Endometrial microvascular endothelial cells (primary cell): Measurements from ENCODE around the gene ANGPTL8. TPM values are rescaled to one million over a fixed set of nuclear protein-coding genes. Genes with fewer than 3 reads are reported as not detected.

Experiments used
- in situ Hi-C: cut with HindIII; loops from 2 replicates; pipeline ENCODE4 v1.10.0; 2017; ENCODE audit warnings: low sequenced_read_pairs, low pct_unique_long_range_greater_than_20kb; ENCODE audit errors: inconsistent ontology term
- total RNA-seq: library from RNA; depleted of rRNA; stranded (reverse); fragments of >200 nt; gene quantifications from one replicate; pipeline ENCODE4 v1.2.3, GENCODE V29; 2015; ENCODE audit errors: inconsistent ontology term

ANGPTL8 gene
- total RNA-seq, 1 donor from 2014 or later: not detected

DNA sequence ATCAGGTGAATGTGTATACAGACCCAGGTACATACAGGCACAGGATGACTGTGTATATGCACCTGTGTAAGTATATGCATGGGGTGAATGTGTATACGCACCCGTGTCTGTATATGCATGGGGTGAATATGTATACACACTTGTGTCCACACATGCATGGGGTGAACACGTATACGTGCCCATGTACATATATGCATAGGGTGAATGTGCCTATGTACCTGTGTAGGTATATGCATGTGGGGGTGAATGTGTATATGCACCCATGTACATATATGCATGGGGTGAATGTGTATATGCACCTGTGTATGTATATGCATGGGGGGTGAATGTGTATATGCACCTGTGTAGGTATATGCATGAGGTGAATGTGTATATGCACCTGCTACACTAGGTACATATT, 6.9 kb upstream of the ANGPTL8 start:
- in situ Hi-C loops: no loop called here

DNA sequence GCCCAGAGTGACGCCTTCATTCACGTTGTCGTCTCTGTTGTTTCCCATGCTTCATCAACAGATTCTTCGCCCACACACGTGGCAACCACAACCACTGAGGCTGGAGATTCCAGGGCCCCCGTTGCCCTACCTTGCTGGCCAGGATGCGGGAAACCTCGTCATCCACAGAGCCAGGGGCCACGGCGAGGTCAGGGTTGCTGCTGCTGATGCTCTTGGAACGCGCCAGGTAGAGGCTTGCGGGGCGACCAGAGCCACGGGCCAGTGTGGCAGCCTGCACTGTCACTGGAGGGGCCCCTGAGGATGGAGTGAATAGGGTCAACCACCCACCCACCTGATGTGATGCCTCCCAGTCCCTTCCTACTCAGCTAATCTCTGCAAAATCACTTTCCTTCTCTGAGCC, 6.3 kb upstream of the ANGPTL8 start:
- in situ Hi-C loops: no loop called here

DNA sequence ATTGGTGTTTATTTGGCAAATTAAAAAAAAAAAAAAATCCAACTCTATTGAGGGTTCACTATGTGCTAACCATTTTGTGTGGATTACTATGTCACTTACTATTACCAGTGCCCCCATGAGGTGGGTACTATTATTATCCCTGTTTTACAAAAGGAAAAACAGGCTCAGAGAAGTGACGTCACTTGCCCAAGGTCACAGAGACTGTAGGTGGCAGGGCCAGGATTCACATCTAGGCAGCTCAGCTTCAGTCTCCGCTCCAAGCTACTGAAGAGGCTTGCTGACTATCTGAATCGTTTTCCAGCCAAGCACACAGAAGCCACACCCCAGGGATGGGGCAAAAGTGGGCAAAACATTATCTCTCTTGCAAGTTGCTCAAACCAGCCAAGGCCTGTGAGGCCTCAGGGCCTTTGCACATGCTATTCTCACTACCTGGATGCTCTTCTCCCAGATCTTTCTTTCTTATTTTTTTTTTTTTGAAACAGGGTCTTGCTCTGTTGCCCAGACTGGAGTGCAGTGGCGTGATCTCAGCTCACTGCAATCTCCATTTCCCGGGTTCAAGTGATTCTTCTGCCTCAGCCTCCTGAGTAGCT, 4.8 kb upstream of the ANGPTL8 start:
- in situ Hi-C loops: no loop called here

DNA sequence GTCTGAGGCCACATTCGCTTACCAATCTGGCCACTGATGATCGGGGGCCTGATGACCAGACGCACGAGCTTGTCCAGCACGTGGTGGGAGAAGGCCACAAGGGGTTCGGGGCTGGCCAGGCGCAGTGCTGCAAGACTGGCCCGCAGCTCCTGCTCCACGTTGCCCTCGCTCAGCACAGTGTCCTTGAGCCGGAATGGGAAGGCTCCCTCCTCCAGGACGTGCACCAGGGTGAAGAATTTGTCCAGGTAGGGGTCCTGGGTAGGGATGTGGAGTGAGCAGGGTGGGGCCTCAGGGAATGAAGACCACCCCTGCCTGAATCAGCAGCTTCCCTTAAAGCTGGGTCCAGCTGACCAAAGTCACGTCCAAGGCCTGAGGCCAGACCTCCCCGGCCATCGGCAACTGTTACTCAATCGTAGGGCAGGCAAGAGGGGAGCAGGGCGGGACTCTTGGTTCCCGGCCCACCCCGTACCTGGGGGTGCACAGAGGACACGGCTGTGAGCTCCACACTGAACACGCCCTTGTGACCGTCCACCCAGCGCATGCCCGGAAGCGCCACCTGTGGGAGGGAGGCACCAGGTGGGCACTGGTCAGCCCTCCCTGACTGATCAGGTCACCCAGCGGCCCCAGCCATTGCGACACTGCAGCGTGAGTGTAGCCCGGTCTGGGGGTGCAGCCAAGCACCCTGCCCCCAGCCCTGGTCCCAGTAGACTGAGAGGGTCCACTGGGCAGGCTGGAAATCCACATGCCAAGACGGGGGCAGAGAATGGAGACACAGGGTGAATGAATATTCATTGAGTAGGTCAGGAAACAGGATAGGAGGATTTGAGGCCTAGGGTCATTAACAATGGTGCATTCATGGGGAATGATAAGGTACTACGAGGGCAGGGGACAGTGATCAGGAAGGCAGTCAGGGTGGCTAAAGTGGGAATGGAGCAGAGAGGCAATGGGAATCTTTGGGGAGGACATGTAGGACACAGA, 2.8 kb upstream of the ANGPTL8 start:
- in situ Hi-C loops: no loop called here

DNA sequence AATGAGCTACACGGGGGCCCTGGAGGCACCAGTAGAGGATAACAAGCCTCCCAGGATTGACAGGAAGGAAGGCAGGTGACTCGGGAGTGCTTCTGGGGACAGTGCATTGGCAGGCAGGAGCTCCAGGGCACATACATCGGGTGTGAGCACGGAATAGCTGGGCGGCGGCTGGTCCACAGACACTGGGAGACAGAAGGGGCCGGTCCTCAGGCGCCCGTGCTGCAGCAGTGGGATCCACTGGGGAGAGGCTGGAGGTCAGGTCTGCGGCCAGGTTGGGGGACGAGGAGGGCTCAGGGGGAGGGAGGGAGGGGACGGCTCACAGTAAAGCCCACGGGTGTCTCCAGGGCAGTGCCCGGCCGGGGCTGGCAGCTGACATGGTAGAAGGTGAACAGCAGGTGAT, 2.1 kb upstream of the ANGPTL8 start:
- in situ Hi-C loops: no loop called here

DNA sequence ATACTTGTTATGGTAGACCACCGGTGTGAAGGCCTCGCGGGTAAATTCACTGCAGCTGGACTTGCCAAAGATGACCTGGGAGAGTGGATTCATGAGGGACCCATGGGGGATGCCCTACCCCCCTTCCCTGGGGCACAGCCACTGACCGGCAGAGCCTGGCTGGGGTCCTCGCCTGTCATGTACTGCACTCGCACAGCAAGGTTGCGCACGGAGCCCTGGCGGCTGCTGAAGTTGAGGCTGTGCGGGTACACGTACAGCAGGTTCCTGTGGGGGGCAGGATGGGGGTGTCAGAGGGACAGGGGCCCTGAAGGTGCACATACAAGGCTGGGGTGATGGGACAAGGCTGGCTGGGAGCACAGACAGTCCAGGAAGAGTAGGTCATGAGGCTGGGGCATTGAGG, 1.4 kb upstream of the ANGPTL8 start:
- in situ Hi-C loops: no loop called here

DNA sequence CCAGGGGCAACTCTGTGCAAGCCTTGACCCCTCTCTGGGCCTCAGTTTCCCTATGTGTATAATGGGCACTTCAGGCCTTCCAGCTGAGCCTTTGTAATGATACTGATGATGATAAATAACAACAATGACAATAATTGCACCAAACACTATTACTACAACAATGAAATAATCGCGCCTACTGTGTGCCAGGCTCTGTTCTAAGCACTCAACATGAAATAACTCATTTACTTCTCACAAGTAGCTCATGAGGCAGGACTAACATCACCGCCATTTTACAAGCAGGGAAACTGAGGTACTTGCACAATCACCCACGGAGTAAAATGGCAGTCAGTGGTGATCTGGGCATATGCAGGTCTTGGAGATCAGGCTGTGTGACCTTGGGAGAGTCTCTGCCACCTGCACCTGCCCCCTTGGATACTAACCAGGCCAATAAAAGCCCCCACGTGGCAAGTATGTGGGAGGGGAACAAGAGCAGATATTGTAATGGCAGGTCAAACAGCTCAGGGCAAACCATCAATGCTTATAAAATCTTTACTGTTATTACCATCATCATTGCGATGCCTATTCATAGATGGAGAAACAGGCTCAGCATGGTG, 540 bp upstream of the ANGPTL8 start:
- in situ Hi-C loops: no loop called here

DNA sequence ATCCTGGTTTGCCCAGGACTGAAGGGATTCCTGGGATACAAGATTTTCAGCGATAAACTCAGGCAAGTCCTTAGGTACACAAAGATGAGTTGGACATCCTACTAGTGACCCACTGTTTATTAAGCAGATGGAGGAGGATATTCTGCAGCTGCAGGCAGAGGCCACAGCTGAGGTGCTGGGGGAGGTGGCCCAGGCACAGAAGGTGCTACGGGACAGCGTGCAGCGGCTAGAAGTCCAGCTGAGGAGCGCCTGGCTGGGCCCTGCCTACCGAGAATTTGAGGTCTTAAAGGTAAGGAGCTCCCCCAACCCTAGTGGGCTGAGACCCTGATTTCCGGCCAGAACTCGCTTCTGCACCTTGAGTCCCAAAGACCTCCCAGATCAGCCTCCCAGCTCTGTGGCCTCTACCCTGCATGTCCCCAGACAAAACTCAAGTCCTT, 607 bp downstream of the ANGPTL8 start:
- in situ Hi-C loops: no loop called here

DNA sequence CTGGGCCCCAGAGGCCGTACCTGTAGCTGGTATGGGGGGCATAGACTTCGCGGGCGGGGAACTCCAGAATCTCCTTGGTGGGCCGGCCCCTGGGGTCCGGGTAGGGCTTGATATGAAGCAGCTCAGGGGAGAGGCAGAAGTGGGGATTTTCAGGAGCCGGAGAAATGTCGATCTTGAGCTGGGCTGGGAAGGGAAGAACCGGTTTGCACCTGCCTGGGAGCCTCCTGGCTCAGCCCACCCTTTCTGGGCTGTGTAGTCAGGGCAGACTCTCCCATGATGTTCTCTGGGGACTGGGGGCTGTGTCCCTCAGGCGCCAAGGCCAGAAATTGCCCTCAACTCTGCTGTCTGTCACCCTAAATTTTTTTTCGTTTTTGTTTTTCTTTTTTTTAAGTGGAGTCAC, 2.6 kb downstream of the ANGPTL8 start:
- in situ Hi-C loops: no loop called here

DNA sequence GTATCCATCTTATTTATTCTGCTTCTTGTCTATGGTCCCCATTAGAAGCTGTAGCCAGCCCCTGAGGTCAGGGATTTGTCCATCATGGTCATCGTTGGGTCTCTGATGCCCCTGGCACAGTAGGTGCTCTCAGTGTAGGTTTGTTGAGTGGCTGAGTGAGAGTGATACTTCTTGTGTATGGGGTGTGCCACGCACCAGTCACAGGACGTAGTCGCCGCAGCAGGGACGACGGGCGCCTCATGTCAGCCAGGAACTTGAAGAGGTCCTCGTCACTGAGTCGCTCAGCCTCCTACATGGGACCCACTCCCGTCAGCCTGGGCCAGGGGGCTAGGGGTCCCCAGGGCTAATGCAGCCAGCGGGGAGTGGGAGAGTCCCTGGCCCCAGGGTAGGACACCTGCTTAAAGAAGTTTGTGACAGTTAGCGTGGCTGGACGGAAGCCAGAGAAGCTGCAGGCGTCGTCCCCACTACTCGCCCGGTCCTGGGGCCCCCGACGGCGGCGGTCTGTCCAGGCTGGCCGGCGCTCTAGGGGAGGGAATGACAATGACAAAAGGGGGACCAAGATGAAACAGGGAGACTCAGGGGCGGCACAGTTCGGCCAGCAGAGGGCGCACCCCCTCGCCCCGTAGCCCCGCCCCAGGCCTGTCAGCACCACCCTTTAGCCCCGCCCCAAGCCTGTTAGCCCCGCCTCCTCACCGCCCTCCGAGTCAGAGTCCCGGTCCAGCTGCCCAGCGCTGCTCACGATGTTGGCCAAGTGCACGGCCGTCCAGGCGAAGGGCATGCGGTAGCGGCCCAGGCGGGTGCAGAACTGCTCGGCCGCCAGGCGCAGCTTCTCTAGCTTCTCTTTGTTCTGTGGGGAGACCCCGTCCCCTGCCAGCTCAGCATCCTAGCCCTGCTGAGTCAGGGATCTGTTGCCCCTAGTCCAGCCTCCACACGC, 3.7 kb downstream of the ANGPTL8 start:
- in situ Hi-C loops: no loop called here

DNA sequence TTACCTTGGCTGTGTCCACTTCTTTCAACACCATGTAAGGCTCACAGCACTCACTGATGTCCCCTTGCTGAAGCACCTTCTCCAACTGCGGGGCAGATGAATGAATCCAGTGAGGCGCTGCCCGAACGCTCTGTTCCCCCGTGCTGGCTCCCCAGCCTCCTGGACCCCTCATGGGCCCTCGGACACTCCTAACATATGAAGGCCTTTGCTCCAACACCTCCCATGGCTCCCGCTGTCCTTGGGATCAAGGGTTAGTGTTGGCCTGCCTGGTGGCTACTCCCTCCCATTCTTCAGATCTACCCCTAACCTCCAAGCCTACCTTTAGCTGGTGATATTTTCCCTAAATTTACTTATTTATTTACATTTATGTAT, 4.4 kb downstream of the ANGPTL8 start:
- in situ Hi-C loops: no loop called here

DNA sequence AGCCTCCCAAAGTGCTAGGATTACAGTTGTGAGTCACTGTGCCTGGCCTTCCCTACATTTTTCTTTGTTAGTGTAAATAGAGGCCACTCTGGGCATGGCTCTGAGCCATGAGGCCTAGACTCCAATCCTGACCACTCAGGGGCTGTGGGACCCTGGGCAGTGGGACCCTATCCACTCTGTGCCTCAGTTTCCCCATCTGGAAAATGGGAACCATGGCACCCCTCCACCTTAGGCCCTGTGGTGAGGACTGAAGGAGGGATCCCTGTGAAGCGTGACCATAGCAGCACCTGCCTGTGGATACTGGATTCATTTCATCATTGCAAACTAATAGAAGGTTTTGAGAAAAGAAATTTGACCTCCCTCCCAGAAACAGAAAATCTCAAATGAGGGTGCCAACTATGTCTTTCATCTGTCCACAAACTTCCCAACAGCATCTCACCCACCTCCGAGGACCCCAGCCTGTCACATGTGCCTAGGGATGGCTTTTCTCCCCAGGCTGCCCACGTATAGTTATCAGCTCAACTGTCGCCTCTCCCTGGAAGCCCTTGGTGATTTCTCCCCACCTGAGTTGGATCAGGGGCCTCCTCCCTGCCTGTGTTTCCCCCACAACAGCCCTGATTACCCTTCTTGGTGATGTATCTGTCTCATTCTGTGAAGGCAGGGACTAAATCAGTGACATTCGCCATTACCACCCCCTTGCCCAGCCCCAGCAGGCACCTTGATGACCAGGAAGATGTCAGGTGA, 5.6 kb downstream of the ANGPTL8 start:
- in situ Hi-C loops: no loop called here

DNA sequence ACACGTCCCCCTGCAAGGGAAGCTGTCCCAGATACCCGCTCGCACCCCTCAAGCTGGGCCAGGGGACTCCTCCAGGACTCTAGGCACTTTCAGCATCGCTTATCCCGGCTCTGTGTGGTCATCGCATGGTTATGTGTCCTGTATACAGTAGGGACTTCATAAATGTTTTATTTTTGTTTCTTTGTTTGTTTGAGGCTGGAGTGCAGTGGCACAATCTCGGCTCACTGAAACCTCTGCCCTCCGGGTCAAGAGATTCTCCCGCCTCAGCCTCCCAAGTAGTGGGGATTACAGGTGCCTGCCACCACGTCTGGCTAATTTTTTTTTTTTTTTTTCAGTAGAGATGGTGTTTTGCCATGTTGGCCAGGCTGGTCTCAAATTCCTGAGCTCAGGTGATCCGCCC, 7.5 kb downstream of the ANGPTL8 start:
- in situ Hi-C loops: no loop called here

DNA sequence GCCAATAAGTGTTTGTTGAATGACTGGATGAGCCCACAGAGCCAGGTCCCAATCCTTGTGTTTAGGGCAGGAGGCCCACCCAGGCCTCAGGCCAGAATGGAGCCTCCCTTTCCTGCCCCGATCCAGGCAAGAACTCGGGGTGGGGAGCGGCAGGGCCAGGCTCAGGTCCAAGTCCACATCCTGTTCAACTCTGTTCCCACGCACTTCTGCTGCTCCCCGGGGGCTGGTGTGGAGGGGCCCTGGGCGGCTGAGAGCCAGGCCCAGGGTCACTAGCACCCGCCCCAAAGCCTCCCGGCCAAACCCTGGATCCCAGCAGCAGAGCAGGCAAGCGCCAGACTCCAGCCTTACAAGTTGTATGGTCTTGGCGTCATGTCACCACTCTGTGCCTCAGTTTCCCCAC, 8.0 kb downstream of the ANGPTL8 start:
- in situ Hi-C loops: no loop called here

DNA sequence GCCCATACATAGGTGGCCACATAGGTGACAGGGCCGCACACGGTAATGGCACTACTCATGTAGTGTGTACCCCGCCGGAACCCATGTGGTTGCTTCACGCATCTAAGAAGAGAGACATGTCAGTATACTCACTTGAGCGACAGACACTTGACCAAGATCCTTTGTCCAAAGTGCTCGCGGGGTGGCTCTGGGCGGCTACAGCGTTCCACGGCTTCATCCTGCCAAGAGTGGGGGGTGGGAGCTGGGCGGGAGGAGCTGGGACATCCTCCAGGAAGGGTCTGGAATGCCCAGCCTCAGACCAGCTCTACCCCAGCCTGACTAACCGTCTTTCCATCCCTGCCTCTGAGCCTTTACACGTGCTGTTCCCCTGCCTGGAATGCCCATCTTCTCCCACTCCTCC, 8.5 kb downstream of the ANGPTL8 start:
- in situ Hi-C loops: no loop called here

DNA sequence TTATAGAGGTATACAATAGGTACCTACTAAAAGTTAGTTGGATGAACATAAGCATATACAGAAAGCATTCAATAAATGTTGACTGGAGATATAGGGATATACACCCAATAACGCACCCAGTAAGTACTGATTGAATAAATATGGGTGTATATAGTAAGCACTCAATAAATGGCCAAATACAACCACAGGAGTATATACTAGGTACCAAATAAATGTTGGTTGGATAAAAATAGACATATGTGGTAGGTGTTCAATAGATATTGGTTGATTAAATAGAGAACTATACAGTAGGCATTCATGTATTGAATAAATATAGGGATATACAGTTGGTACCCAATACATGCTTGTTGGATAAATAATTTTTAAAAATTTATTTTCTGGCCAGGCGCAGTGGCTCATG, 9.4 kb downstream of the ANGPTL8 start:
- in situ Hi-C loops: no loop called here

DNA sequence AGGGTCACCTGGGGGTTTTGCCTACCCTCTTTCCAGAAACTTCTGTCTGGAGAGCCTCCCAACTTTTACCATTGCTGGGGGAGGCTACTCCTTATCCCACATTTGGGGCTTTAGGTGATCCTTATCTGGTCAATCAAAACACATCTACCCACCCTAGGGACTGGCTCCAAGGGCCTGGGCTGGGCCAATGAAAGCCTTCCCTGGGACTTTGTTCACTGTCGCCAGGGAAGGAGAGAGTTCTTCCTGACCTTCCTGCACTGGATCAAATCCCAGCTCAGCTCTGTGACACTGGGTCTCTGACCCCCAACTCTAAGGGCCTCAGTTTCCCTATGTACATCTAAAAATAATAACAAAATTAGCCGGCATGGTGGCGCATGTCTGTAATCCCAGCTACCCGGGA, 11.8 kb downstream of the ANGPTL8 start:
- in situ Hi-C loops: no loop called here

DNA sequence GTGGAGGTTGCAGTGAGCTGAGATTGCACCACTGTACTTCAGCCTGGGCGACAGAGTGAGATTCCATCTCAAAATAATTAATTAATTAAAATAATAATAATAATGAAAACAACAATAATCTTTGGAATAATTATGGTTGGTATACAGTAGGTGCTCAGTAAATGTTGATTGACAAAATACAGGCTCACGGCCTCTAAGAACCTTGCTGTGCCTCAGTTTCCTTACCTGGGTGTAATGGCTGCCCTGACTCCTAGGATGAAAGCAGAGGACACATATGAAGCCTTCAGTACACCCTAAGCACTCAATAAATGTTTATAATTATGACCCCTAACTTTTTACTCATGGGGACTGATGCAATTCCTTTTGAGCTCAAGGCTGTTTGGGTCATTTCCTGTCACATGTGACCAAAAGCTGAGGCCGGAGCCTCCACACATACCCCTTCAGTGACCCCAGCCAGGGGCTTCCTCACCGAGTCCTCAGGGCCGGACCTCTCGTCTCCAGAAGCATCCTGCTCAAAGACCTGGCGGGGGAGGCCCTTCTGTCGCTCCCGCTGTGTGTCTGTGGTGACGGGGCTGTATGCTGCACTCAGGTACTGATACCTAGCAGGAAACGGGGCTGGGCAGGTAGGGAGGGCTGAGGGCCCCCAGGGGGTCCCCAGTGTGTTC, 12.4 kb downstream of the ANGPTL8 start:
- in situ Hi-C loops: no loop called here
